NCI-H1436 (cell line): Measurements from ENCODE around the gene TCEAL3.
"Not testable (repeated sequence)": the region's sequence is repeated elsewhere in the genome, so short reads cannot be mapped to it uniquely, and the experiment has no call there.

Experiments
- DNase-seq: peaks from one replicate; lab custom pipeline; 2025; lab: John Stamatoyannopoulos, UW

The TCEAL3 gene

GRCh38 chrX:103607364-103608305 is at the start of gene TCEAL3:
Gene TCEAL3, plus strand, starts transcription at chrX:103607963. Its CDS starts 1,102 bp downstream, at chrX:103609065.
- DNase-seq, result peak; percentile 55

GRCh38 chrX:103560256-103560655 is 47.5 kb upstream of the TCEAL3 start:
- no peak for DNase-seq

GRCh38 chrX:103562801-103563200 is 45.0 kb upstream of the TCEAL3 start:
- no peak for DNase-seq

- no peak for DNase-seq
Measured at GRCh38 chrX:103565197-103565596, 42.6 kb upstream of the TCEAL3 start.

- no peak for DNase-seq
Measured at GRCh38 chrX:103565752-103566151, 42.0 kb upstream of the TCEAL3 start.

GRCh38 chrX:103571121-103571520 is 36.6 kb upstream of the TCEAL3 start:
- DNase-seq, result no peak

- DNase-seq, result no peak
Measured at GRCh38 chrX:103571726-103572125, 36.0 kb upstream of the TCEAL3 start.

GRCh38 chrX:103573202-103573601 is 34.6 kb upstream of the TCEAL3 start:
- peak; percentile 31 for DNase-seq

GRCh38 chrX:103584596-103584995 is 23.2 kb upstream of the TCEAL3 start:
- peak; percentile 18 for DNase-seq

- peak; percentile 53 for DNase-seq
Measured at GRCh38 chrX:103585411-103586313, 22.1 kb upstream of the TCEAL3 start, which contains the start of gene TCEAL4. Gene TCEAL4, plus strand, starts transcription at chrX:103585515. Its CDS starts 1,161 bp downstream, at chrX:103586676.

- no peak for DNase-seq
Measured at GRCh38 chrX:103586314-103586646, 21.5 kb upstream of the TCEAL3 start.

- no peak for DNase-seq
Measured at GRCh38 chrX:103586659-103587058, 21.1 kb upstream of the TCEAL3 start.

- not testable (repeated sequence) for DNase-seq
Measured at GRCh38 chrX:103592295-103592694, 15.5 kb upstream of the TCEAL3 start.

GRCh38 chrX:103595202-103595601 is 12.6 kb upstream of the TCEAL3 start:
- not testable (repeated sequence) for DNase-seq

- no peak for DNase-seq
Measured at GRCh38 chrX:103608306-103608963, 672 bp downstream of the TCEAL3 start.

GRCh38 chrX:103610282-103610681 is 2.5 kb downstream of the TCEAL3 start:
- no peak for DNase-seq

GRCh38 chrX:103613362-103613890 is 5.7 kb downstream of the TCEAL3 start:
- DNase-seq, result no peak

GRCh38 chrX:103614999-103615398 is 7.2 kb downstream of the TCEAL3 start:
- no peak for DNase-seq

GRCh38 chrX:103615781-103616371 is 8.1 kb downstream of the TCEAL3 start:
- no peak for DNase-seq

GRCh38 chrX:103616676-103617186 is 9.0 kb downstream of the TCEAL3 start:
- no peak for DNase-seq

- no peak for DNase-seq
Measured at GRCh38 chrX:103624111-103624510, 16.3 kb downstream of the TCEAL3 start.
